NT2/D1 (cell line): ENCODE measurements around the gene DIAPH3.

Source experiments
- SUZ12 ChIP-seq: IDR thresholded peaks from 2 replicates; pipeline ENCODE4 v1.6.1; 2011; ENCODE audit not compliant: insufficient read length, insufficient read depth; ENCODE audit errors: extremely low read depth
- YY1 ChIP-seq: IDR thresholded peaks from 2 replicates; pipeline ENCODE4 v1.6.1; 2011; ENCODE audit not compliant: insufficient read length, insufficient read depth
- ZNF274 ChIP-seq: IDR thresholded peaks from 2 replicates; pipeline ENCODE4 v1.6.1; 2011; ENCODE audit warnings: mild to moderate bottlenecking, low read depth, low read length

- TF ChIP-seq ZNF274 (no peak), YY1 (no peak), SUZ12 (no peak)
Observed at GRCh38 chr13:59829690-59830089, 334.0 kb downstream of the DIAPH3 start.
